Ecto neural progenitor cell (in vitro differentiated cells): ENCODE measurements around the gene PHPT1.
A peak's percentile ranks its signal among the peaks of the same experiment; 100 is the strongest.
"Not testable (repeated sequence)": the region's sequence is repeated elsewhere in the genome, so short reads cannot be mapped to it uniquely, and the experiment has no call there.

Experiments
- DNase-seq: peaks from one replicate; pipeline ENCODE4 v3.0.0-alpha.2; 2018; ENCODE audit warnings: low spot score

Gene PHPT1

DNA sequence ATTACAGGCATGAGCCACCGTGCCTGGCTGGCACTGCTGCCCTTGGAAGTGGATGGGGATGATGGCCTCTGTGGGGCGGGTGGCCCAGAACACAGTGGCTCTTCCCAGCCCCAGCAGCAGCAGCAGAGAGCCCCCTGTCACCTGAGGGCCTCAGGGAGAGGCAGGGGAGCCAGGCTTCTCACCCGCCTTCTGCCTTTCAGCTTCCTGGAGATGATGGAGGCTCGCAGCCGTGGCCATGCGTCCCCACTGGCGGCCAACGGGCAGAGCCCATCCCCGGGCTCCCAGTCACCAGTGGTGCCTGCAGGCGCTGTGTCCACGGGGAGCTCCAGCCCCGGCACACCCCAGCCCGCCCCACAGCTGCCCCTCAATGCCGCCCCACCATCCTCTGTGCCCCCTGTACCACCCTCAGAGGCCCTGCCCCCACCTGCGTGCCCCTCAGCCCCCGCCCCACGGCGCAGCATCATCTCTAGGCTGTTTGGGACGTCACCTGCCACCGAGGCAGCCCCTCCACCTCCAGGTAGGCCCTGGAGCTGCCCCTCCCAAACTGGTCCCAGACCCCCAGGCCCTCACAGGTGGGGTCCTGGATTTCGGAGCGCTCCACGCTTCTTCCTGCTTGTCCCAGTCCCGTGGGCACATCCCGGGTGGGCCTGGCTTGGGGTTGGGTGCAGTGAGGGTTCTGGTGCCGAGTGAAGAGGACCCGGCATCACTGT lies 11.9 kb upstream of the PHPT1 start:
- no peak for DNase-seq

DNA sequence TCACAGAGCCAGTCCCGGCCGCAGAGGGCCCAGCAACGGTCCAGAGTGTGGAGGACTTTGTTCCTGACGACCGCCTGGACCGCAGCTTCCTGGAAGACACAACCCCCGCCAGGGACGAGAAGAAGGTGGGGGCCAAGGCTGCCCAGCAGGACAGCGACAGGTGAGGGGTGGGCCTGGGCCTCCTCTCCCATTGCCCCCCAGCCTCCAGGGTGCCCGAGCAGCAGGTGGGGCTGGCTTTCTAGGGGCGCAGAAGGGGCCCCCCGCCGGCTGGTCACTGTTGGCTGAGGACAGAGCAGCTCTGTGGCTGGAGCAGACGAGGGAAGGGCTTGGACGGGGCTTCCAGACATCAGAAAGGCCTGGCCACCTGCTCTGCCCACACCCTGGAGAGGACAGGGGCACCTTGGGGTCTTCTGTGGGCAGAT lies 11.3 kb upstream of the PHPT1 start:
- not testable (repeated sequence) for DNase-seq

DNA sequence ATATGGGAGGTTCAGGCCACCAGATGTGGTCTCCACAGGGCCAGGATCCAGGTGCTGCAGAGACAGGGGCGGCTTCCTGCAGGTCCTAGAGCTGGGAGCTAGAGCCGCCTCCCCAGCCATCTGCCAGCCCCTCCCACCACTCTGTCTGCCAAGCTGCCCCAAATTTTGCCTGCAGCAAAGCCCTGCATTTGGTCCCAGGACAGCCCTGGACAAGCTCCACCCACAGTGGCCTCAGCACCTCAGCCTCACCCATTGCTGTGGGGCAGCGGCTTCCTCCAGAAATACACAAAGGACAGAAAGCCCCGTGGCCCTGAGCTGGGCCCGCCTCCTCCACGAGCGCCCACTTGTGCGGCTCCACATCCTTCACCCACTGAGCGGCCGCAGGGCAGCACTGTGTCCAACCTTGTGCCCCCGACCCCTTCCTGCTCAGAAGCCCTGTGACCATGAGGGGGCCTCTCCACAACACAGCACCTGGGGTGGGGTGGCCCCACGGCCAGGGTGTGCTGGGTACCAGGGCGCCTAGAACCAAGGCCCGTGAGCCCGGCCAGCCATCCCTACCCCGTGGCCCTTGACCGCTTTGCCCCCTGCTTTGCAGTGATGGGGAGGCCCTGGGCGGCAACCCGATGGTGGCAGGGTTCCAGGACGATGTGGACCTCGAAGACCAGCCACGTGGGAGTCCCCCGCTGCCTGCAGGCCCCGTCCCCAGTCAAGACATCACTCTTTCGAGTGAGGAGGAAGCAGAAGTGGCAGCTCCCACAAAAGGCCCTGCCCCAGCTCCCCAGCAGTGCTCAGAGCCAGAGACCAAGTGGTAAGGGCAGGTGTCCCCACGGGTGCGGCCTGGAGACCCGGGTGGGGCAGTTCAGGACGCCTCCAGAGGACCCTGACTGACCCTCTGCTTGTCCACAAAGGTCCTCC lies 10.6 kb upstream of the PHPT1 start:
- DNase-seq: no peak

DNA sequence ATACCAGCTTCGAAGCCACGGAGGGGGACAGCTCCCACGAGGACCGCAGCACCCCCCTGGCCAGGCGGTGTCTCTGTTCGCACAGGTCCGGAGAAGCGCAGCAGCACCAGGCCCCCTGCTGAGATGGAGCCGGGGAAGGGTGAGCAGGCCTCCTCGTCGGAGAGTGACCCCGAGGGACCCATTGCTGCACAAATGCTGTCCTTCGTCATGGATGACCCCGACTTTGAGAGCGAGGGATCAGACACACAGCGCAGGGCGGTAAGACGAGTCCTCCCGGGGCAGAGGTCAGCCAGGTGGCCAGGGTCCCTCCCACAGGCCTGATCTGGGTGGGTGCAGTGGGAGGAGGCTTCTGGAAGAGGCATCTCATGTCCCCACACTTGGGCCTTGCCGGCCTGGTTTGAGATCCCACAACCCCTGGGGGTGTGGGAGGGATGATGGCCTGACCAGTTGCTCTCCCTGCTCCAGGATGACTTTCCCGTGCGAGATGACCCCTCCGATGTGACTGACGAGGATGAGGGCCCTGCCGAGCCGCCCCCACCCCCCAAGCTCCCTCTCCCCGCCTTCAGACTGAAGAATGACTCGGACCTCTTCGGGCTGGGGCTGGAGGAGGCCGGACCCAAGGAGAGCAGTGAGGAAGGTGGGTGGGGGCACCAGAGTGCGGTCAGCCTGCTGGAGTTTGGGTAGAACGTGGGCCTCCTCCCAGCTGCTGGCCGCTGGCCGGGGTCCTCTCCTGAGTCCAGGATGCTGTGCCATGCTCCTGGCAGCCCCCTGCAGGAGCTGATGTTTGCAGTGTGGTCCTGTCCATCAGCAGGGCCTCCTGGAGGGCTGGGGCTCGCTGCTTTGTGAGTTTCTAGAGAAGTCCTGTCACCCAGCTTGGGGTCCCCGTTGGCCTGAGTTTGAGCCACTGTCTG lies 9.7 kb upstream of the PHPT1 start:
- DNase-seq: no peak

DNA sequence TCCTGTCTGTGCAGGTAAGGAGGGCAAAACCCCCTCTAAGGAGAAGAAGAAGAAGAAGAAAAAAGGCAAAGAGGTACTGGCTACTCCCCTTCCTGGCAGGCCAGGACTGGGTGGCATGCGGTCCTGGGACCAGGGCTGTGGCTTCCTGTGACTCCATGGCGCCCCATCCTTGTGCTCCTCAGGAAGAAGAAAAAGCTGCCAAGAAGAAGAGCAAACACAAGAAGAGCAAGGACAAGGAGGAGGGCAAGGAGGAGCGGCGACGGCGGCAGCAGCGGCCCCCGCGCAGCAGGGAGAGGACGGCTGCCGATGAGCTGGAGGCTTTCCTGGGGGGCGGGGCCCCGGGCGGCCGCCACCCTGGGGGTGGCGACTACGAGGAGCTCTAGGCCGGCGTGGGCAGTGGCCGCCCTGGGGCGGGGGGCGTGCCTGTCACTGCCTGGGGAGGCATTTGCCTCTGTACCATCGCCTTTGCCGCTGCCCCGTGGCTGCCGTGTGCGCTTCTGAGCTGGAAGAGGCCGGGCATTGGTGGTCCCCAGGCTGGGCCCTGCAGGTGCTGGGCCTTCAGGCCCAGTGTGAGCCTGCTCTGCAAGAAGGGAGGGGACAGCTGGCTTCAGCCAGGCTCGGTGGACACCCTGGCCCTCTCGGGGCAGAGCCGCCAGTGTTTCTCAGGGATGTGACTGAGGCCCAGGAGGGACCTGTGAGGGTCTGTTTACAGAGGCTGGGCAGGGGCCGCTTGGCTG lies 8.9 kb upstream of the PHPT1 start:
- no peak for DNase-seq

DNA sequence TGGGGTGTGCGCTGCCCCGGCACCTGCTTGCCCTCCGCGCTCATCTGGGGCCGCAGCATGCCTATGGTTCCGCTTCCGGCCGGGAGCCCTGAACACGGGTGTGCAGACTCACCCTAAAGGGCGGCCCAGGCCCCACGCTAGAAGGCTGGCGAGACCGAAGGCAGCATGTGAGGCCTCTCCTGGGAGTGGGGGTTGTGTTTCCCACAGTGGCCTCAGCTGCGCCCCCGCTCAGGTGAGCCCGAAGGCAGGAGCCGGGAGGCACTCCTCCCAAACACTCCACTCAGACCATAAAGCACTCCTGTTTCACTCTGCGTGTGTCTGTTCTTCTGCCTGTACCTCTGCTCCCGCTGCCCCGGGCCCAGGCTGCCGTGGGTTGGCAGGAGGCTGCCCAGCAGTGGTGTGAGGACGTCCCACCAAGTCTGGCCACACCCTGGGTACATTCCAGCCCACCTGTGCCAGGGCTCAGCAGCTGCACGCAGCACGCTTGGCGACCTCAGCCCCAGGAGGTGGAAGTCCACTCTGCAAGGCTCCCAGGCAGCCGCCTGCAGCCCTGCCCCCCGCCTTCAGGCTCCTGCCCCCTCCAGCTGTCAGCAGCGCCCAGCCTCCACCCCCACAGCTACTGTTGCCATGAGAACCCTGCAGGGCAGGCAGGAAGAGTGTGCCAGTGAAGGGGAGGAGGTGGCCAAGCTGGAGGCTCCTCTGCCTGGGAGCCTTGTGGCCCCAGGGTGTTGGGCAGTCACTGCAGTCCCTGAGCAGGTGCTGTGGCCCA lies 8.1 kb upstream of the PHPT1 start:
- no peak for DNase-seq

DNA sequence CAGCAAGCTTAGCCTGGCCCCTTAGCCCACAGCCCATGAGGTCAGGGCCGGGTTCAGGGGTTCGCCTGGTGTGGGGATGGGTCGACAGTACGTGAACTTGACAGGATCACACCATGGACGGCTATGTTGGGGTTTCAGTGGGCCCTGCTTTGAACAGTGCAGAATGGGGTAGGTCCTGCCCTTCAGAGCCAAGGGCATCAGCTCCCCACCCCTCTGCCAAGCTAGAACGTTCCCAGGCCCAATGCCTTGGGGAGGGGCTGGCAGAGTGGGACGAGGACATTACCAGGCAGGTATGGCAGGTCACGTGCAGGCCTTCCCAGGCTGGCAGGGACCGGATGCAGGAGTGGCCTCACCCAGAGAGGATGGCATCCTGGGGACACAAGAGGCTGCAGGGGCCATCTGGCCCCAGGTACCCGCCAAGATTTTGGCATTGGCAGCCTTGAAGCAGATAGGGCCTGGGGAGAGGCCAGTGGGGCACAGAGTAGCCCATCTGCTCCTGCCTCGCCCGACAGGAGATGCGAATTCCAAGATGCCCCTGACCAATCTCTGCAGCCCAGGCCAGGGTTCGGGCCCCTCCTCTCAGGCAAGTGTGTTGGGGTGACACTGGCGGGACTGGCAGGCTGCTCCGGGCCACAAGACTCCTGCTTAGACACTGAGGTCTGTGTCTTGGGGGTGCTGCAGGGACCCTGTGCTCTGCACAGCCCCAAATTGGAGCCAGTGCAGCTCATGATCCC lies 7.4 kb upstream of the PHPT1 start:
- not testable (repeated sequence) for DNase-seq

DNA sequence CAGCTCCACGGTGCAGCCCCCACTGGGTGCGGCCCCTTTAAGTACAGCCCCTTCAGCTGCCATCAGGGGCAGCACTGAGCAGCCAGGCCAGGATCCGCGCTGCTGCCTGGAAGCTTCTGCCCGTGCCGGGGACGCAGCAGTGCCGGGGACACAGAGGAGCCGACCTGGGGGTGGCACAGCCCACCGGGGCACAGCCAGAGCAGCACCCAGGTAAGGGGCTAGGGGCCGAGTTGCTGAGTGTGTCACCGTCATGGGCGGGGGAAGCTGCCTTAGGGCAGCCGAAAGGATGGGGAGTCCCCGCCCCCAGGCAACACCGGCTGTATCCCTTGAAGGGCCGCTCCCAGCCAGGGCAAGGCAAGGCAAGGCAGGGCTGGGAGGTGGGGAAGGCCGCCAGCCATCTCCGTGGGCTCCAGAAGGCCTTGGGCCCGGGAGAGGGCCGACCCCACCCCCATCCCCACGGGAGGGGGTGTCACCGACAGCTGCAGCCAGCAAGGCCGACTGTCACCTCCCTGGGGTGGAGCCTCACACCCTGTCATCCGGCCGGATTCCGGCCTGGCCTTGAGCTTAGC lies 6.7 kb upstream of the PHPT1 start, which contains the start of gene AJM1:
Gene AJM1, plus strand, starts transcription at position 99 of the 569 bp plus-strand sequence. CDS start 1,937 bp downstream, outside the sequence.
- peak; percentile 90 for DNase-seq

DNA sequence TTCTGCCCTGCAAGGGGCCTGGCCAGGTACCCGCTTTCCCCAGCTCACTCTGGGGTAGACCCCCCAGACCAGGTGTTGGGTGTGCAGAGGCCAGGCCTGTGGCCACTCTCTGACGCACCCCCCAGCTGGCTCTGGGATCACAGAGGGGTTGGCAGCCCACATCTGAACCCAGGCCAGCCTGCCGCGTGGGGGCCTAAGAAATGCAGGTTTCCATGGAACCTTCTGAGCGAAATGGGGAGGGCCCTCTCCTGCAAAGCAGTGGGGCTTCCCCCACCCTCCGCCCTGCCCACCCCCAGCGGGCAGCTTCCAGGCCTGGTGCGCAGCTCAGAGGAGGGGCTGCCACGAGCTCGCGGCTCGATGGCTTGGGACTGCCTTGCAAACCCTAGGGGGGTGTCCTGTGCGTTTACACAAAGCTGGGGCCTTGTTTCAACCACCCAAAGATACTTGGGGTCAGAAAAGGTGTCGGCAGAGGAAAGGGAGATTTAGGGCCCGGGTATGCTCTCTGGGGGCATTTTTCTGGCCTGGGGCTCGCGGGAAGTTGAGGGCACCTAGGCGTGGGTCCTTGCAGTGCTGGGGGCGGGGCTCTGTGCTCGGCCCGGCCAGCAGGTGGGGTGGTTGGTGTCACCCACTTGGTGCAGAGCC lies 5.9 kb upstream of the PHPT1 start:
- DNase-seq: not testable (repeated sequence)

DNA sequence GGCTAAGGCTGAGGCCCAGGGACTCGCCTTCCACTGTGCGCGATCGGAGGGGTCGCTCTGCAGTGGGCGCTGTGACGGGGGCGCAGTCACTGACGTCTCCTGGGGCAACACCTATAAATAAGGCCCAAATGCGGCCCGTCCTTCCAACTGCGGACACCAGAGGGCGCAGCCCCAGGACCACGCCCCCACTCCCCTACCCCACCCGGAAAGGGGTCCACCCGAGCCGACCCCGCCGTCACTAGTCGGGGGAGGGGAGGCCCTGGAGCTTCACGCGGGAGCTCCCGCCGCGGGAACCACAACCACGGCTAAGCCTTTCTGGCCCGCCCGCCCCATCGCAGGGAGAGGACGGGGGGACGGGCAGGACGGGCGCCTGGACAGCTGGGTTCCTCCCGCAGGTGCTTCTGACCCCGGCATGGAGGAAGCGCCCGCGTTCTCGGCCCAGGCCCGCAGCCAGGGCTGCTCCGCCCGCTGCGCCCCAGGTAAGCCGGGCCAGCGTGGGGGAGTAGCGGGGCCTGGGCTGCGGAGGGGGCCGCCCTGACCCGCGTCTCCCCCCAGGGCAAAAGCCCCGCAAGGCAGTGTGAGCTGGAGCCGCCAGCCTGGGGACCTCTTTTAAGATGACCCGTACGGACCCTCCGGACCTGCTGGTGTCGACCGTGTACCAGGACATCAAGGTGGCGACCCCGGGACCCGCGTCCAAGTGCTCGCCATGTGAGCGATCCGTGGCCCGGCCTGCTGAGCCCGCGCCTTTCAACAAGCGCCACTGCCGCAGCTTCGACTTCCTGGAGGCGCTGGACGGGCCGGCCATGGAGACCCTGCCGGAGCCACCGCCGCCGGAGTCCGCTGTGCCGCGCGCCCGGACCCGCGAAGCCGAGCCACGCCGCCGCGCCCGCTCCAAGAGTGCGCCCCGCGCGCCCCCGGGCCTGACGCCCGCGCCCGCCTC lies 5.1 kb upstream of the PHPT1 start:
- DNase-seq: not testable (repeated sequence)

DNA sequence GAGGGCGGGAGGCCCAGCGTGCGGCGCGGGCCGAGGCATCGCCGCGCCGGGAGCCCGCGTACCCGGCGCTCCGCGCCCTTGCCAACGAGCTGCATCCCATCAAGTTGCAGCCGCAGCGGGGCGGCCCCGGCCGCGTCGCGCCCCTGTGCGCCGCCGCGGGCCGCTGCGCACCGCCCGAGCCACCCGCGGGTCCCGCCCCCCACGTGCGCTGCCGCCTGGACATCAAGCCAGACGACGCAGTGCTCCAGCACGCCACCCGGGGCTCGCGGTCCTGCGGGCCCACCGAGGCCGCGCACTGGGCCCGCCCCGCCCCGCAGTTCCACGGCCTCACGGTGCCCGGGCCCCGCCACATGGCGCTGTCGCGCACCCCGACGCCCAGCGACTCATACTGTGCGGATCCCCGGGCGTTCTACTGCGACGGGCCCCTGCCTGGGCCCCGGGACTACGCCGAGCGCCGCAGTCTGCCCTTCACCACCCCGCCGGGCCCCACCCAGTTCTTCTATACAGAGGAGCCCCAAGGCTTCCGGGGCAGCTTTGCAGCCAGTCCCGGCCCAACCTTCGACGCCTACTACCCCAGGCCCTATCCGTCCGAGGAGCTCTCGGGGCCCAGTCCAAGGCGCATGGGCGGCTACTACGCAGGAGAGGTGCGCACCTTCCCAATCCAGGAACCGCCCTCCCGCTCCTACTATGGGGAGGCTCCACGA lies 4.3 kb upstream of the PHPT1 start:
- DNase-seq: no peak

DNA sequence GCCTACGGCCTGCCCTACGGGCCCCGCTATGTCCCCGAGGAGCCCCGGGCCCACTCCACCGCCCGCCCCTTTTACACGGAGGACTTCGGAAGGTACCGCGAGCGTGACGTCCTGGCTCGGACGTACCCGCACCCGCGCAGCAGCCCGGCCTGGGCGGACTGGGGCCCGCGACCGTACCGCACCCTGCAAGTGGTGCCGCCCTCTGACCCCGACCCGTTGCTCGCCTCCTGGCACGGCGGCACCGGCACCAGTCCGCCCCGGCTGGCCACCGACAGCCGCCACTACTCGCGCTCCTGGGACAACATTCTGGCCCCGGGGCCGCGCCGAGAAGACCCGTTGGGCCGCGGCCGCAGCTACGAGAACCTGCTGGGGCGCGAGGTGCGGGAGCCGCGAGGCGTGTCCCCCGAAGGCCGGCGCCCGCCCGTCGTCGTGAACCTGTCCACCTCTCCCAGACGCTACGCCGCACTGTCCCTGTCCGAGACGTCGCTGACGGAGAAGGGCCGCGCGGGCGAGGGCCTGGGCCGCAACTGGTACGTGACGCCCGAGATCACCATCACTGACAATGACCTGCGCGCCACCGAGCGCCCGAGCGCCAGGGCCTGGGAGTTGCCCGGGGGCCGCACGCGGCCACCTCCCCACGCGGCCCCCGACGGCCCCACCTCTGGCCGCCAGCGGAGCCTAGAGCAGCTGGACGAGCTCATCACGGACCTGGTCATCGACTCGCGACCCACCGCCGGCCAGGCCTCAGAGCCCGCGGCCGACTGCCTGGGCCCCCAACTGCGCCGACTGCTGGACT lies 3.5 kb upstream of the PHPT1 start:
- DNase-seq: no peak

DNA sequence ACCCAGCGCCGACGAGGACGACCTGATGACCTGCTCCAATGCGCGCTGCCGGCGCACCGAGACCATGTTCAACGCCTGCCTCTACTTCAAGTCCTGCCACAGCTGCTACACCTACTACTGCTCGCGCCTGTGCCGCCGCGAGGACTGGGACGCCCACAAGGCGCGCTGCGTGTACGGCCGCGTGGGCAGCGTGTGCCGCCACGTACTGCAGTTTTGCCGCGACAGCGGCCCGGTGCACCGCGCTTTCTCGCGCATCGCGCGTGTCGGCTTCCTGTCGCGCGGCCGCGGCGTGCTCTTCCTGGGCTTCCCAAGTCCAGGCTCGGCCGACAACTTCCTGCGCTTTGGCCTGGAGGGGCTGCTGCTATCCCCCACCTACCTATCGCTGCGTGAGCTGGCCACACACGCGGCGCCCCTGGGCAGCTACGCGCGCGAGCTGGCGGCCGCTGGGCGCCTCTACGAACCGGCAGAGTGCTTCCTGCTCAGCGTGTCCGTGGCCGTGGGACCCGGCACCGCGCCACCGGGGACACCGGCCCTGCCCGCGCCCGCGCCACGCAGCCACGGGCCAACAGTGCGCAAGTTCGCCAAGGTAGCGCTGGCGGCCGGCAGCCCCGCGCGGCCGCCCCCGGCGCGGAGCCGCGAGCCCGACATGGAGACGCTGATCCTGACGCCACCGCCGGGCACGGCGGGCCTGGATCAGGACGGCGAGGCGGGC lies 2.7 kb upstream of the PHPT1 start:
- no peak for DNase-seq

DNA sequence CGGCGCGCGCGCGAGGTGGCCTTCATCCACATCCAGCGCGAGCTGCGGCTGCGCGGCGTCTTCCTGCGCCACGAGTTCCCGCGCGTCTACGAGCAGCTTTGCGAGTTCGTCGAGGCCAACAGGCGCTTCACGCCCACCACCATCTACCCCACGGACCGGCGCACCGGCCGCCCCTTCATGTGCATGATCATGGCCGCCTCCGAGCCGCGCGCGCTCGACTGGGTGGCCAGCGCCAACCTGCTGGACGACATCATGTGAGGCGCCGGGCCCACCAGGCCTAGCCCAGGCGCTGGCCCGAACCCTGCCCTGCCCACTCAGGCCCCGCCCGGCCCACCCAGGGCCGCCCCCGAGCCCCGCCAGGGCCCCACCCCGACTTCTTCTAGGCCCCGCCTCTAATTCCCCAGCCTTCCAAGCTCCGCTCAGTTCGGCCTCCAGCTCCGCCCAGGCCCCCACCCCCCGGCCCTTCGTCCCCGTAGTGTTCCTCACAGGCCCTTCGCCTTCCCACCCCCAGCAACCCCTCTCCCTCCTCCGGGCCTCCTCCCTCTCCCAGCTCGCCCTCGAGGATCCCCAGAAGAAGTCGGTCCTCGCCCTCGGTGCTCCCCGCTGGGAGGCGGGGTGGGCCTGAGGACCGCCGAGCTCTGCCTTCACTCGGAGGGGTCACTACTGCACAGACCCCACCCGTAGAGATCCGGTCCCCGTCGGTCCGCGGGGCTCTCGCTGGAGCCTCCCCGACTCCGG lies 2.0 kb upstream of the PHPT1 start:
- peak; percentile 87 for DNase-seq

DNA sequence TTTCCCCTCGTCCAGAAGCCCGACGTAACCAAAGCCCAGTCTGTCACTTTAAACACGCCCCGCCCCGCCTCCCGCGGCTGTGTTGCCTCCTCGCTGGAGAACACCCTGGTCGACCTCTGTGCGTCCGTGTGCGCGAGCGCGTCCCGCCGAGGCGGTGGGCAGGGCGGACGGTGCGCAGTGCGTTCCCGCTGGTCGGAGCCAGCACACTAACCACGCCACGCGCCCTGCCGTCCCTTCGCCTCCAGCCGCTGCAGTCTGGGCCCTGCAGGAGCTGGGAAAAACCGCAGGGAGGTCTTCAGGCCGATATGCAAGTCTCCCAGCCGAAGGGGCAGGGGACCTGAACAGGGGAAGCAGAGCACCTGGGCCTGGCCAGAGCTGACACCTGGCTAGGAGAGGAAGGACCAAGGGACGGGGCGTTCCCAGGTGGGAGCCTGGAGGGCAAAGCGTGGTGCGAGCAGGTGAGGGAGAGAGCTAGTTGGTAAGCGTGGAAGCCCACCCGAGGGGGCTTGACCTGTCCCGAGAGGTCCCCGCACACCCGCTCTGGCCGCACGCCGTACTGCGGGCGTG lies 1.3 kb upstream of the PHPT1 start:
- DNase-seq: peak; percentile 89
